RKO (cell line): ENCODE data around the gene CLK4.

Experiments
- DNase-seq: peaks from one replicate; pipeline ENCODE4 v3.0.0-alpha.2; 2016; ENCODE audit warnings: low spot score

CLK4 gene

DNA sequence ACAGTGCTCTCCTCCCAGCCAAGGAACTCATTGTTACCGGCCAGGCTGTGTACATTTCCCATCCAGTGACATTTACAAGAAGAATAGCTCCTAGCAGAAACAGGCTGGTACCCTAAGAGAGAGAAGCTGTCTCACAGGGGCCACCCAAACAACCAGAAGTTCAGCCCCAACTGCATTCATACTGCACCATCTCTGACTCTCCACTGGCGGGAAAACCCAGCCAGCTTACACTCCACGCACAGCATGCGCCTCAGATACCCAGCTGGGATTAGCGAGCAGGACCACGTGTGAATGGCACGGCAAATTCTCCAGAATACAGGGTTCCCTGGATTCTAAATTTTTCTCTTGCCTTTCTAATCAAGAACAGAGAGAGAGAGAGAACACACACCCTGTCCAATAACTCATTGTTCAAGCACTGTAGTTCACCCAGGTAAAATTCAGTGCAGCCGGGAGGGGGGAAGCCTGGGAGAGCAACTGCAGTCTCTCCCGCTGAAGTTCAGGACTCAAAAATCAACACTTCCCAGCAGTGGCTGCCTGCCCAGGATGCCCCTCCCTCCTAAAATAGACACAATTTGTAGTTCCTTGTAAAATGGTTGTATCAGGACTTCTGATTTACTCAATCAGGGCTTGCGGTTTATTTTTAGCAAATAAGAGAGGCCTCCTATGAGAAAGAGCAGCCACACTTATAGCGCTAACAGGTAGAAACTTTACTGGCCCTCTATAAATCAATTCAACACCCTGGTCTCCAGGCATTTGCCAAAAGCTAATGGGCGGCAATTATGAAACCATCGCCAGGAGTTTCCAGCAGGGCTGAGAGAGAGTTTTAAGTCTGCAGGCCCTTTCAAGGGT lies 38.9 kb downstream of the CLK4 start:
- DNase-seq: no peak

GRCh38 chr5:178586396-178586795 lies 40.5 kb downstream of the CLK4 start:
- no peak for DNase-seq

DNA sequence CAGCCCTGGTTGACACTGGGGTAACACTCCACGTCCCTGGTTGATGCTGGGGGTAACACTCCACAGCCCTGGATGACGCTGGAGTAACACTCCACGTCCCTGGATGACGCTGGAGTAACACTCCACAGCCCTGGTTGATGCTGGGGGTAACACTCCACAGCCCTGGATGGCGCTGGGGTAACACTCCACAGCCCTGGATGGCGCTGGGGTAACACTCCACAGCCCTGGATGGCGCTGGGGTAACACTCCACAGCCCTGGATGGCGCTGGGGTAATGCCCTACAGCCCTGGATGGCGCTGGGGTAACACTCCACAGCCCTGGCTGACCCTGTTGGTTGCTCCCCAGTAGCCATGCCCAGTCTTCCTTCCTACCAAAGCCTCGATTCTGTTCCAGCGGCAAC lies 41.4 kb downstream of the CLK4 start:
- peak; percentile 15 for DNase-seq

DNA sequence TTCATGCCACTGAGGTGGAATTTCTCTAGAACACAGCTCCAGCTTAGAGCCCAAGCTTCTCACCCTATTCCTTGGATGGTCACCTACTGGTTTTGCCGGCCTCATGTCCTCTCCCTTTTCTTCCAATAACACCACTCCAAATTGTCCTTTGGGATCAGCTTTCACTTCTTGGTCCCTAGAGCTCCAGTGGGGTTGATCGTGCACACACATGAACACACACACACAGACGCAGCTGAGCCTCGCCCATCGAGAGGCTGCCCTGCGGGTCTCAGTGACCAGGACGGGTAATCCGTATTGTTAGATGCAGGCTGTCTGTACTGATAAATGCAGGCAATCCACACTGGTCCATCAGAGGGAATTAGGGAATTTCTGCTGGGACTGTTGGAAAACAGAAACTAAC lies 43.6 kb downstream of the CLK4 start:
- DNase-seq: no peak

DNA sequence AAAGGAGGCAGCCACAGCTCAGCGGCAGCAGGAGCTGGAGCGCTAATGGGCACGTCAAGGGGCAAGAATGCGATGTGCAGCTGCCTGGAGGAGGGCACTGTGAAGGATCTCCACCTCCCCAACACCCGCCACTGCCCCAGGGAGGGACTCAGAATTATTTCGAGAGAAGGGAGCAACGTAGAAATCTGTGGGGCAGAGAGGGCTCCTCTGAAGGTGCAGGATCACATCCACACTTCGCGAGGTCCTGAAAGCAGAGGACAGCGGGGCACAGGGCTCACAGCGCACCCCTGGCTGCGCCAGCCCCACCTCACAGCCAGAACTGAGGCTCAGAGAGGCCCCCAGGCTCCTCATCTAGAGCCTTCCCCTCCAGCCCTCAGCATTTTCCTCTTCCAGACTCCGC lies 44.6 kb downstream of the CLK4 start:
- no peak for DNase-seq

GRCh38 chr5:178581621-178582020 lies 45.2 kb downstream of the CLK4 start:
- no peak for DNase-seq

DNA sequence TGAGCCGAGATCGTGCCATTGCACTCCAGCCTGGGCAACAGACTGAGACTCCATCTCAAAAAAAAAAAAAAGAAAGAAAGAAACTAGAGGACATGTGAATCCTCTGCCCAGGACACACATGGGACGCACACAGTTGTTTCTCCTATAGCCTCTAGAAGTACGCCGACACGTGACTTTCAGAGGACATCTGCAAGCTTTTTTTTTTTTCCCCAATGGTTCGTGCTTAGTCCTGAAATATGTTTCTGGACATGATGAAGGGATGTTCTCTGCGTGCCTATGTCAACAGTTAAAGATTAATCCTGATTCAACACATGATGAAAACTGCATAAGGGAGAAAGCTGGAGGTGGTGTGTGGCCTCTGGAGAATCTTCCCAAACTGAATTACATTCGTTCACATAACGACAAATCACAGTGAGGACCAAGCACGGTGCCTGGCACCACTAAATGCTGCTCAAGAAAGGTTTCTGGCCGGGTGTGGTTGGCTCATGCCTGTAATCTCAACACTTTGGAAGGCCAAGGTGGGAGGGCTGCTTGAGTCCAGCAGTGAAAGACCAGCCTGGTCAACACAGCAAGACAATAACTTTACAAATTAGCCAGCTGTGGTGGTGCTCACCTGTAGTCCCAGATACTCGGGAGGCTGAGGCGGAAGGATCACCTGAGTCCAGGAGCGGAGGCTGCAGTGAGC lies 46.4 kb downstream of the CLK4 start:
- no peak for DNase-seq

GRCh38 chr5:178577944-178578343 lies 48.9 kb downstream of the CLK4 start:
- no peak for DNase-seq

DNA sequence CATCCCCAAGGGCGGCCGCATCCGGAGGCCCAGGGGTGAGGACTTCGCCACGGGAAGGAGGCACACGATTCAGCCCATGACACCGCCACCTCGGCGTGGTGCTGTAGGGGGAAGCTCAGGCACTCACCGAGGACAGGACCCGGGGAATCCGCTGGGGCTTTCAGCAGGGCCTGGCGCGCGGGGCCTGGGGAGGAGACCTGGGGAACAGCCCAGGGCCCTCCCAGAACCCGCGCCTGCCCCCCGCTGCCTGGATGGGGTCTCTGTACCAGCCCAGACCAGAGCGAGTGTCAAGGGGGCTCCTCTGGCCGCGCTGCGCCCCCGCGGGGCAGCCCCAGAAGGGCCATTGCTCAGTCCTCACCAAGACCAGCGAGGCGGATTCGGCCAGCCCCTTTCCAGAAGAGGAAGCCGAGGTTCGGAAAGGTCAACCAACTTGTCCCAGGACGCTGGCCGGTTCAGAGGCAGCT lies 49.4 kb downstream of the CLK4 start:
- DNase-seq: no peak

DNA sequence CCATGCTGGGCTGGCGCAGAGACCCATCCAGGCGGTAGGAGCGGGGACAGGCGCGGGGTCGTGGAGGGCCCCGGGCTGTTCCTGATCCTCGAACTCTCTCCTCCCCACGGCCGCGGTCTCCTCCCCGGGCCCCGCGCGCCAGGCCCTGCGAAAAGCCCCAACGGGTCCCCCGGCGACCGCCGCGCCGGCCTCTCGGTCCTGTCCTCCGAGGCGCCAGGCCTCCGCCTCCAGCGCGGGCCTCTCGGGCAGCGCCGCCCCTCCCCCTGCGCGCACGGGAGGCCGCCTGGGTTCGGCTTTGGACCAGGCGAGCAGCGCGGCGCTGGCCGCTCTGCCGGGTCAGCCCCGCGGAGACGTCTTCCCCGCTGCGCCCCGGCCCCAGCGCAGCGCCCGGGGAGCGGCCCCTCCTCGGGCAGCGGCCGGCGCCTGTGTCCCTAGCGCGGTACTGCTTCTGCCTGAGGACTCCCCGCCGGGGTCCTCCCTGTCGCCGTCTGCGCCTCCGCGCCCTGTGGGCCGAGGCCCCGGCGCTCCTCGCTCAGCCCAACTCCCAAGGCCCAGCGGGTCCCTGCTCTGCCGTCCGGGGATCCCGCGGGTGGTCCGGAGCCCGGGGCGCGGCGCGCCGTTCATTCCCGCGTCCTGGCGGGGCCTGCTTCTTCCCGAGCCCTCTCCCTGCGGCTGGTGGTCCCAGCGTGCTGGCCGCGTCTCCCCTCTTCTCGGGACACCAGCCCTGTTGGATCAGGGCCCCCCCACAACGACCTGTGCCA lies 50.1 kb downstream of the CLK4 start:
- no peak for DNase-seq

DNA sequence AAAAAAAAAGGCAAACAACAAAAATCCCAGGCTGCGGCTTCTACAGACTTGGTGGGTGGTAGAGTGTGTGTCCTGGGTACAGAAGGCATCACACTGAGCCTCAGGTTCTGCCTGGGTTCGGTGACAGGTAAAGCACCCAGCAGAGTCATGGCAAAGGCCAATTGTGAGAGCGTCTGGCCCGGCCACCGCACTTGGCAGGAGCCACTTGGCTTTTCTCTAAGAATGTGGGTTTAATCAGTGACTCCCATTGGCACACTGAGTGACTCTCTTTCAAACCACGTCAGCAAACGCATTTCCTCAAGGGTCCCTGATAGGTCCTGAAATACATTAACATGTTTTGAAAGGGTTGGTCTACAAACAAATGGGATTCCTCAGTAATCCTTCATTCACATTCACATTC lies 53.6 kb downstream of the CLK4 start:
- no peak for DNase-seq

DNA sequence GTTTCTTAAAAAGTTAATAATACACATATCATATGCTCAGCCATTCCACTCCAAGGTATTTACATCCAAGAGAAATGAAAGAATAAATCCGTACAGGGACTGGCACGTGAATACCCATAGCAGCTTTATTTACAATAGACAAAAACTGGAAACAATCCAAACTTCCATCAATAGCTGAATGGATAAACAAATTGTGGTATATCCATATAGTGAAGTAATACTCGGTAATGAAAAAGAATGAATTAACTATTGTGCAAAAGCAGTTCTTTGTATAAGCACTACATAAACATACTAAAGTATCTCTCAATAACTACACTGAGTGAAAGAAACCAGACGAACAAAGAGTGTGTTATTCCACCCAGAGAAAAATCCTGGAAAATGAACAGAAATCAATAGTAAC lies 54.2 kb downstream of the CLK4 start:
- DNase-seq: no peak

DNA sequence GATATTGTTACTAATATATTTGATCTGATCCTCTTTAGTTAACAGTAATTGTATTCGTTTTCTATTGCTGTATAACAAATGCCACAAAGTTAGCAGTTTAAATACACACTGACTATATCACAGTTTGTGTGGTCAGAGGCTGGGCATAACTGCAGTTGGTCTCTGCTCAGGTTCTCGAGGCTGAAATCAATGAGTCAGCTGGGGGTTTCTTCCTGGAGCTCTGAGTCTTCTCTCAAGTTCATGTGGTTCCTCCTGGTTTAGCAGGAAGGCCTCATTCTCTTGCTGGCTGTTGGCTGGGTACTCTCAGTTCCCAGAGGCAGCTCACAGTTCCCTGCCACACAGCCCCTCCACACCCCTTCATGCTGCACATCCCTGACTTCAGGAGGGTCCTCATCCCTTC lies 57.4 kb downstream of the CLK4 start:
- no peak for DNase-seq

DNA sequence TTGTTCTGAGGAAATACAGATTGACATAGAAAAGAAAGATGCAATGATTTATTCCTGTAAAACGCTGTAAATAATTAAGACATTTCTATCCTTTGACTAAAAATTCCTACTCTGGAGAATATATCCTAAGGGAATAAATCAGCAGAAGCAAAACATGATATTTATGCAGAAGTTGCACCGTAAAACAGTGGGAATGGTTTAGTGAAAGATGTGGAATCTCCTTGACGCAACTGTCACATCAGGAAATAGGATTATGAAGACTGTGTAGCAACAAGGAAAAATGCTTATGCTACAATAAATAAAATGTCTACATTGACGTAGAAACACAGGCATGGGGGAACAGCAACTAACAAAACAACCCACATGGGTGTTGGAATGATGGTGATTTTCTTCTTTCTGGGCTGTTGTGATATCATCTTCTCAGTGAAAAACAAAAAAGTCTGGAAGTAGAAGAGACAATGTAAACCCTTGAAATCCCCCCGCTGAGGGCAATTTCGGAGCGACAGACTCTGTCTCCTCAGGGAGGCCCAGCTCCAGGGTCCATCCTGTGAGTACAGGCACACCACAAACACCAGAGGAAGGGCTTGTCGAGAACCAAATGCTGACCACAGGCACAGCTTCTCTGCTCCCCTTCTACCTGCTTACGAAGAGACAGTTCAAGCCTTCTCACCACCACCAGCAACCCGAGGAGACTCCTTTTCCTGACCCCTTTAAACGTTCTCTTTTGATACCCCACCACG lies 61.9 kb downstream of the CLK4 start:
- no peak for DNase-seq

GRCh38 chr5:178564397-178564796 lies 62.5 kb downstream of the CLK4 start:
- DNase-seq: no peak

- no peak for DNase-seq
These were observed 63.2 kb downstream of the CLK4 start for GRCh38 chr5:178563621-178564020.

GRCh38 chr5:178561746-178562264 lies 65.0 kb downstream of the CLK4 start:
- DNase-seq: no peak

DNA sequence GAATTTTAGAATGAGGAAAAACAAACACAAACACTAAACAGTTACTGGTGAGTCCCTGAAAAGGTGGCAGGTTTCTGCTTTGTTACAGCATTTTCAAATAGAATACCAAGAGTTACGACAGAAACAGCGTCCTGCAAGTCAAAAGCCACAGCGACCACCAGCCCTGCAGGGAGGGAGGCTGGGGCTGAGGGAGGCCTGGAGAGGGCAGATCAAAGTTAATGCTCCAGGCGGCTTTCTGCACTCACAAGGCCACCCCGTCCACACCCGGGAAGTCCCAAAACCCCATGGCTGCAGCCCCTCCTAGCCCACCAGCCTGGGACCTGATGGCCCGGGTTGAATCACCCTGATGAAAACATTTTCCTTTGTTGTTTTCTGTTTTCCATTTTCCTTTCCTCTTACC lies 65.9 kb downstream of the CLK4 start:
- DNase-seq: no peak

- DNase-seq: no peak
These were observed 69.4 kb downstream of the CLK4 start for GRCh38 chr5:178557416-178557815.

DNA sequence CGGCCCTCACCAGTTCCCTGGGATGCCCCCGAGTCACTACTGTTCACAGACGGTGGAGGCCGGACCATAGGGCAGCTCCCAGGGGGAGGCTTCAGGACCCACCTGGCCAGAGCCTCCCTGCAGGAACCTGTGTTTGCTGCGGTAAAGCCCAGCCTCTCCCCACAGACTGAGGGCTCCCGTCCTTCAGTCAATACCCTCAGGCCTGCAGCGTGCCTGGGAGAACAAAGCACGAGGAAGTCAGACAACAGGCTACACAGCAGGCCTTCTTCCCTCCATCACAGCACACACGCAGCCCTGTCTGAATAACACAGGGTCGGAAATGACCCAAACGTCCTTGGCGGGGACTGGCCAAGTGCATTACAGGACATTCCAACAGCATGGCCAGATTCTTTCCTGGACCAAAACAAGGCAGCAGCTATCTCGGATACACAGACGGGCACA lies 71.1 kb downstream of the CLK4 start:
- no peak for DNase-seq

DNA sequence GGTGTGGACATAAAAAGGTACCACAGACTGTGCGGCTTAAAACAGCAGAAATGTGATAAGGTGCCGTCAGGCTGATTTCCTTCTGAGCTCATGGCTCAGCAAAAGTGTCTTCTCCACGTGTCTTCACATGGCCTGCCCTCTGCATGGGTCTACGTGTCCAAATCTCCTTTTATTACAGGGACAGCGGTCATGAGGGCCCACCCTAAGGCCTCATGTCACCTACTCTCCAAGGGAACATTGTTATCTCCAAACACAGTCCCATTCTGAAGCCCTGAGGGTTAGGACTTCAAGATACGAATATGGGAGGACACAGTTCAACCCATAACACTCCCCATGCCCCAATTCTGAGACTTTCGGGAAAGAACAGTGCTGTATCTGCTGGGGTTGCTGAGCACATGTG lies 71.8 kb downstream of the CLK4 start:
- DNase-seq: no peak

DNA sequence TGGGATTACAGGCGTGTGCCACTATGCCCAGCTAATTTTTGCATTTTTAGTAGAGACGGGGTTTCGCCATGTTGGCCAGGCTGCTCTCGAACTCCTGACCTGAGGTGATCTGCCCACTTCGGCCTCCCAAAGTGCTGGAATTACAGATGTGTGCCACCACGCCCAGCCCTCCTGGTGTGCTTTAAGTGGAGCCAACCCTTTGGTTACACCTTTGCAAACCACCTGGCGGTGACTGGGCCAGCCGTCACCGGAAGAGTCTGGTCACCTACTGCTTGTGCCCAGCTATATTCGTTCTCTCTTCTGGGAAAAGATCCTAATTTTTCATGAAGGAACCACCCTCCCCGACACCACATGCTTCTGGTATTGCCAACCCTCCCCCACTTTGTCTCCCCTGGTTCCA lies 72.5 kb downstream of the CLK4 start:
- no peak for DNase-seq
